Subcutaneous abdominal adipose tissue (tissue), 5 donors: ENCODE data around the gene CALML3.

Experiments used
- H3K27ac ChIP-seq: one replicate; pipeline ENCODE4 v1.7.0; 2013; ENCODE audit warnings: low read depth, mild to moderate bottlenecking, inconsistent platforms, low read length, moderate library complexity
- H3K27me3 ChIP-seq, 5 donors: one replicate each; pipeline ENCODE4 v1.7.0; 2013; ENCODE audit warnings: low read length in 5 of 5, inconsistent platforms in 1 of 5; ENCODE audit not compliant: control insufficient read depth in 5 of 5, insufficient read depth in 4 of 5
- H3K36me3 ChIP-seq, 5 donors: one replicate each; pipeline ENCODE4 v1.7.0; 2013; ENCODE audit warnings: low read length in 5 of 5; ENCODE audit not compliant: control insufficient read depth in 5 of 5, insufficient read depth in 5 of 5
- H3K4me1 ChIP-seq, 5 donors: one replicate each; pipeline ENCODE4 v1.7.0; 2013; ENCODE audit warnings: low read length in 5 of 5, mild to moderate bottlenecking in 3 of 5, moderate library complexity in 1 of 5; ENCODE audit not compliant: control insufficient read depth in 5 of 5, insufficient read depth in 5 of 5
- H3K4me3 ChIP-seq, 5 donors: one replicate each; pipeline ENCODE4 v1.7.0; 2013; ENCODE audit warnings: low read length in 5 of 5, low read depth in 1 of 5
- H3K9ac ChIP-seq, 5 donors: one replicate each; pipeline ENCODE4 v1.7.0; 2013; ENCODE audit warnings: low read length in 5 of 5, mild to moderate bottlenecking in 4 of 5, moderate library complexity in 3 of 5
- H3K9me3 ChIP-seq, 5 donors: one replicate each; pipeline ENCODE4 v1.7.0; 2013; ENCODE audit warnings: low read length in 5 of 5; ENCODE audit not compliant: control insufficient read depth in 5 of 5
- donor health status: healthy.
- donor health status: healthy.
- donor health status: healthy.
- donor health status: healthy.
- donor health status: healthy.

Gene CALML3

GRCh38 chr10:5526691-5527331 is 2.0 kb downstream of the CALML3 start:
- H3K27ac ChIP-seq: no peak overlapping the region
- peaks cover 0 to 4% (median under 1%) of the 10 kb centered on the region in 5 donors for H3K4me1 ChIP-seq
- no peaks in the 10 kb centered on the region for H3K36me3 ChIP-seq
- no peak overlapping the region for H3K9ac ChIP-seq
- no peaks in the 10 kb centered on the region for H3K9me3 ChIP-seq
- no peaks in the 10 kb centered on the region for H3K27me3 ChIP-seq
- H3K4me3 ChIP-seq: no peak overlapping the region

- no peak overlapping the region for H3K9ac ChIP-seq
- no peak overlapping the region for H3K4me3 ChIP-seq
- no peaks in the 10 kb centered on the region for H3K36me3 ChIP-seq
- no peaks in the 10 kb centered on the region for H3K27me3 ChIP-seq
- H3K9me3 ChIP-seq: no peaks in the 10 kb centered on the region
- H3K4me1 ChIP-seq: peaks cover 0 to 8% (median 4%) of the 10 kb centered on the region in 5 donors
- no peak overlapping the region for H3K27ac ChIP-seq
These were observed 2.8 kb downstream of the CALML3 start for GRCh38 chr10:5527332-5528200.

- peaks cover 0 to 22% (median 12%) of the 10 kb centered on the region in 5 donors for H3K4me1 ChIP-seq
- no peak overlapping the region for H3K27ac ChIP-seq
- no peaks in the 10 kb centered on the region for H3K27me3 ChIP-seq
- H3K9me3 ChIP-seq: no peaks in the 10 kb centered on the region
- no peak overlapping the region for H3K4me3 ChIP-seq
- H3K36me3 ChIP-seq: no peaks in the 10 kb centered on the region
- H3K9ac ChIP-seq: no peak overlapping the region
These were observed 4.4 kb downstream of the CALML3 start for GRCh38 chr10:5528989-5529701.

GRCh38 chr10:5529702-5530411 is 5.1 kb downstream of the CALML3 start:
- no peaks in the 10 kb centered on the region for H3K9me3 ChIP-seq
- no peaks in the 10 kb centered on the region for H3K27me3 ChIP-seq
- no peak overlapping the region for H3K9ac ChIP-seq
- no peak overlapping the region for H3K27ac ChIP-seq
- H3K36me3 ChIP-seq: no peaks in the 10 kb centered on the region
- H3K4me3 ChIP-seq: no peak overlapping the region
- H3K4me1 ChIP-seq: peaks cover under 1 to 29% (median 19%) of the 10 kb centered on the region in 5 donors

GRCh38 chr10:5530412-5530806 is 5.6 kb downstream of the CALML3 start:
- Histone ChIP-seq H3K27ac (no peak overlapping the region), H3K27me3 (no peaks in the 10 kb centered on the region), H3K4me1 (peaks cover 2 to 31% (median 22%) of the 10 kb centered on the region in 5 donors), H3K9me3 (no peaks in the 10 kb centered on the region), H3K9ac (no peak overlapping the region), H3K4me3 (no peak overlapping the region), H3K36me3 (no peaks in the 10 kb centered on the region)

- Histone ChIP-seq H3K4me3 (no peak overlapping the region), H3K4me1 (peaks cover 2 to 31% (median 22%) of the 10 kb centered on the region in 5 donors), H3K27ac (no peak overlapping the region), H3K9me3 (no peaks in the 10 kb centered on the region), H3K36me3 (no peaks in the 10 kb centered on the region), H3K9ac (no peak overlapping the region), H3K27me3 (no peaks in the 10 kb centered on the region)
These were observed 6.2 kb downstream of the CALML3 start for GRCh38 chr10:5530846-5531557.

GRCh38 chr10:5531558-5532306 is 7.0 kb downstream of the CALML3 start:
- Histone ChIP-seq H3K9ac (no peak overlapping the region), H3K27ac (no peak overlapping the region)

GRCh38 chr10:5532307-5532605 is 7.5 kb downstream of the CALML3 start:
- no peak overlapping the region for H3K27ac ChIP-seq
- H3K9ac ChIP-seq: no peak overlapping the region
- no peaks in the 10 kb centered on the region for H3K27me3 ChIP-seq
- no peaks in the 10 kb centered on the region for H3K36me3 ChIP-seq
- no peak overlapping the region for H3K4me3 ChIP-seq
- no peaks in the 10 kb centered on the region for H3K9me3 ChIP-seq
- peaks cover 2 to 31% (median 22%) of the 10 kb centered on the region in 5 donors for H3K4me1 ChIP-seq

More at GRCh38 chr10:5531558-5532306, 7.0 kb downstream of the CALML3 start:
- no peaks in the 10 kb centered on the region for H3K27me3 ChIP-seq
- H3K4me1 ChIP-seq: peaks cover 2 to 31% (median 22%) of the 10 kb centered on the region in 5 donors
- no peak overlapping the region for H3K4me3 ChIP-seq
- no peaks in the 10 kb centered on the region for H3K36me3 ChIP-seq
- H3K9me3 ChIP-seq: no peaks in the 10 kb centered on the region

- Histone ChIP-seq H3K4me1 (peaks cover 2 to 31% (median 22%) of the 10 kb centered on the region in 5 donors), H3K4me3 (no peak overlapping the region), H3K9ac (no peak overlapping the region), H3K27ac (no peak overlapping the region), H3K36me3 (no peaks in the 10 kb centered on the region), H3K27me3 (no peaks in the 10 kb centered on the region), H3K9me3 (no peaks in the 10 kb centered on the region)
These were observed 7.9 kb downstream of the CALML3 start for GRCh38 chr10:5532618-5533097.
